OCI-M1 (cell line): ENCODE results near the gene STAP1.
"Not testable (repeated sequence)": the region's sequence is repeated elsewhere in the genome, so short reads cannot be mapped to it uniquely, and the experiment has no call there.

Experiments
- DNase-seq: peaks from one replicate; lab custom pipeline; 2025; lab: John Stamatoyannopoulos, UW

Gene STAP1, protein sequence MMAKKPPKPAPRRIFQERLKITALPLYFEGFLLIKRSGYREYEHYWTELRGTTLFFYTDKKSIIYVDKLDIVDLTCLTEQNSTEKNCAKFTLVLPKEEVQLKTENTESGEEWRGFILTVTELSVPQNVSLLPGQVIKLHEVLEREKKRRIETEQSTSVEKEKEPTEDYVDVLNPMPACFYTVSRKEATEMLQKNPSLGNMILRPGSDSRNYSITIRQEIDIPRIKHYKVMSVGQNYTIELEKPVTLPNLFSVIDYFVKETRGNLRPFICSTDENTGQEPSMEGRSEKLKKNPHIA

DNA sequence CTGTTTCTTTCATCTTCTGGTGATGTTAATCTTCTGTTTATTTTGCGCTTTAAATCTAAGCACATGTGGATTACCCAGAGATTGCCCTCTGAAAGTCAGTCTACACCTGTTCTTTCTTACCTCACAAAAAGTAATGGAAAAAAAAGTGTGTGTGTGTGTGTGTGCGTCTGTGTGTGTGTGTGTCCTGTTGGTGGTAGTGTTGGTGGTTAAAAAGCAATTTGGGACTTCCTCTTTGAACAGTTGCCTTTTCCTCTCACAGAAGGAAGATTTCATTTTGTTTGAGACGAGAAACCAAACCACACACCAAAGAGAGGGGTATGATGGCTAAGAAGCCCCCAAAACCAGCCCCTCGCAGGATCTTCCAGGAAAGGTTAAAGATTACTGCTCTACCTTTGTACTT lies at the start of gene STAP1:
Gene STAP1, plus strand, starts transcription at position 235 of the 400 bp plus-strand sequence. Its CDS starts 83 bp downstream, at position 318.
- DNase-seq, result peak; percentile 83

DNA sequence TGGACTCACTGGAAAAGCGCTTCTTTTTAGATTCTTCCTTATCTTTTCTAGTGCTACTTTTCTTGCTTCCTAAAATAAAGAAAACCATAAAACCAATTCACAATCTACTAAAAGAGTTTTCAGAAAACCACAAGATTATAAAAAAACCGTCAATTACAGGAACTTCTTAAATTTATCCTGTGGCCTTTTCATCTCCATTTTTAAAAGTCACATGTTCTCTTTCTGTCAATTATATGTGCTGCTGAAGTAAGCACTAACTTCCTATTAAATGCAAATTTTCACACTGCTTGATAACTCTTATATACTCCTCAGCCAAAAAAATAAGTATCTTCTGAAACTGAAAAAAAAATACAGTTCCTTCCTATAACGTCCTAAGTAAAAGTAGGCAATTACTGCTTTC lies 46.0 kb upstream of the STAP1 start:
- DNase-seq, result peak; percentile 32

DNA sequence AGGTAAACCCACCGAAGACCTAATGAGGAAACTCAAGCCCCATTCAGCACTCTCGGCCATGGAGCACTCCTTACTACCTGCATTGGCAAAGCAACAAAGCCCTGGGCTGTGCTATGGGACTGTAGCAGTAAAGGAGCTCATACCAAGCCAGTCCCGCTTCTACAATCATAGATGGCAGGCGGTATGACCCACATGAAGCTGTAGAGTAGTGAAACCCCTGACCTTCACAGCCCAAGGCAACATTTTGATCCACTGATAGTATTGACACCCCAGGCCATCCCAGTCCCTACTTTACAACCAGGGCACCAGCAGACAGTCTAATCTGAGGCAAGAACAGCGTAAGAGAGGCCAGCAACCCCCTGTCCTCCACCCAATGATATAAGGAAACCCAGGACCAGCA lies 38.4 kb upstream of the STAP1 start:
- DNase-seq, result no peak

DNA sequence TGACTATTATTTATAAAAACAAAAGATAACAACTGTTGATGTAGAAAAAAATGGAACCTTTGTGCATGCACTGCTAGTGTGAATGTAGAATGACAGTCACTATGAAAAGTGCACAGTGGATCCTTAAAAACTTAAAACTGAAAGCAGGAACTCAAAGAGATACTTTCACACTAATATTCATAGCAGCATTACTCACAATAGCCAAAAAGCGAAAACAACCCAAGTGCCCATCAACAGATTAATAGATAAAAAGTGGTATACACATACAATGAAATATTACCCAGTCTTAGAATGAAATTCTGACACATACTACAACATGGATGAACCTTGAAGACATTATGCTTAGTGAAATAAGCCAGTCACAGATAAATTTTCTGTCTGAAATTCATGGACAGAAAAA lies 37.0 kb upstream of the STAP1 start:
- DNase-seq, result no peak

DNA sequence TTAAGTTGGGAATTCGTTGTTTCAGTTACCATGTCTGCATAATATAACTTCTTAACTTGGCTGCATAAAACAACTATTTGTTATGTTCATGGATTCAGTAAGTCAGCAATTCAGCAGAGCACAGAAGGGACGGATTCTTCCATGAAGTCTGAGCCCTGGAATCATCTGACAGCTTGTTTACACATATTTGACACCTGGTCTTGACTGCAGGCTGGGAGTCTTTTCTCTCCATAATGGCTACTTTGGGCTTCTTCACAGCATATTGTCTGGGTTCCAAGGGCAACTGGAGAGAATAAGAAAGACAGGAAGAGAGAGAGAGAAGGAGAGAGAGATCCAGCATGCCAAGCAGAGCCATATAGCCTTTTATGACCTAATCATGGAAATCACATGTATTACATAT lies 36.3 kb upstream of the STAP1 start:
- DNase-seq, result no peak

DNA sequence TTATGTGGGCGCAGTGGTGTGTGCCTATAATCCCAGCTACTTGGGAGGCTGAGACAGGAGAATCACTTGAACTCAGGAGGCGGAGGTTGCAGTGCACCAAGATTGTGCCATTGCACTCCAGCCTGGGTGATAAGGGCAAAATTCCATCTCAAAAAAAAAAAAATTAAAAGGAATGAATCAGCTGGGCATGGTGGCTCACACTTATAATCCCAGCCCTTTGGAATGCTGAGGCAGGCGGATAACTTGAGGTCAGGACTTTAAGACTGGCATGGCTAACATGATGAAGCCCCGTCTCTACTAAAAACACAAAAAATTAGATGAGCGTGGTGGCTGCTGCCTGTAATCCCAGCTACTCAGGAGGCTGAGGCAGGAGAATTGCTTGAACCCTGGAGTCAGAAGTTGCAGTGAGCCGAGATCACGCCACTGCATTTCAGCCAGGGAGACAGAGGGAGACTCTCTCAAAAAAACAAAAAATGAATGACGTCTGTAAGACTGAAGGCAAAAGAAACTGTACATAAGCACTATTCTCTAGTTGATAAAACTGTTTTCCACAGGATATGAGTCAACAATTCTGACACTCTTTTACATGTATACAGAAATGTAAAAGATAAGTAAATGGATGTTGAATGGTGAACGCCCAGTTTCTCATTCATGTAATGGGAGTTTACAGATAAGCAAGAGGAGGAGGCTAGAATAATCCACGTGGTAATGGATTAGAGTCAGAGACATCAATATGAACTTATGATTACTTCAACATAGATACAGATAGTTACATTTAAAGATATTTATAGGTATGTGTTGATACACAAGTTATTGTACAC lies 35.5 kb upstream of the STAP1 start:
- DNase-seq, result peak; percentile 90

DNA sequence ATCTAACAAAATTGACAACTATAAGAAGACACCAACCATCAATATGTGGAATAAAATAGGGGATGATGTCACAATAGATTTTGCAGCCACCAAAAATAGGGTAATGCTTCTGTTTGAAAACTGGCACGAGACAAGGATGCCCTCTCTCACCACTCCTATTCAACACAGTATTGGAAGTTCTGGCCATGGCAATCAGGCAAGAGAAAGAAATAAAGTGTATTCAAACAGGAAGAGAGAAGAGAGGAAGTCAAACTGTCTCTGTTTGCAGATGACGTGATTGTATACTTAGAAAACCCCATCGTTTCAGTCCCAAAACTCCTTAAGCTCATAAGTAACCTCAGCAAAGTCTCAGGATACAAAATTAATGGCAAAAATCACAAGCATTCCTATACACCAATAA lies 34.4 kb upstream of the STAP1 start:
- not testable (repeated sequence) for DNase-seq

DNA sequence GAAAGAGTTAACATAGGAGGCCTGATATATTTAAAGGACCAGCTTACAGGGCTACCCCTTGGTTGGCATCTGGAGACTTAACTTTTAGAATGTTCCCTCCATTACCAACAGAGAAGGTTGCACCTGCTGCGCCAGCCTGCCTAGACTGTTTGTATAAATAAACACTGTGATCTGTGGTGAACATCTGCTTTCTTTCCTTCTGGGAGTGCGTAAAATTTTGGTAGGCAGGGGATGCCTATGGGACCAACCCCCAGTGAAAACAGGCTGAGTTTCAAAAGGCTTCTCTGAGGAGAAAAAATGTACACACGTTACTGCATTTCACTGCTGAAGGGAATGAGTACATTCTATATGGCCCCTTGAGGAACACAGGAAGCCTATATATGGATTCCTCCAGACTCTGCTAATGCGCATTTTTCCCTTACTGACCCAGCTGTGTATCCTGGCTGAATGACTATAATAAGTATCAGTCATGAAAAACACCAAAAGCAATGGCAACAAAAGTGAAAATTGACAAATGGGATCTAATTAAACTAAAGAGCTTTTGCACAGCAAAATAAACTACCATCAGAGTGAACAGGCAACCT lies 27.1 kb upstream of the STAP1 start:
- no peak for DNase-seq

DNA sequence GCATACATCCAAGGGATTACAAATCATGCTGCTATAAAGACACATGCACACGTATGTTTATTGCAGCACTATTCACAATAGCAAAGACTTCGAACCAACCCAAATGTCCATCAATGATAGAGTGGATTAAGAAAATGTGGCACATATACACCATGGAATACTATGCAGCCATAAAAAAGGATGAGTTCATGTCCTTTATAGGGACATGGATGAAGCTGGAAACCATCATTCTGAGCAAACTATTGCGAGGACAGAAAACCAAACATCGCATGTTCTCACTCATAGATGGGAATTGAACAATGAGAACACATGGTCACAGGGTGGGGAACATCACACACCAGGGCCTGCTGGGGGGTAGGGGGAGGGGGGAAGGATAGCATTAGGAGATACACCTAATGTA lies 26.1 kb upstream of the STAP1 start:
- not testable (repeated sequence) for DNase-seq

DNA sequence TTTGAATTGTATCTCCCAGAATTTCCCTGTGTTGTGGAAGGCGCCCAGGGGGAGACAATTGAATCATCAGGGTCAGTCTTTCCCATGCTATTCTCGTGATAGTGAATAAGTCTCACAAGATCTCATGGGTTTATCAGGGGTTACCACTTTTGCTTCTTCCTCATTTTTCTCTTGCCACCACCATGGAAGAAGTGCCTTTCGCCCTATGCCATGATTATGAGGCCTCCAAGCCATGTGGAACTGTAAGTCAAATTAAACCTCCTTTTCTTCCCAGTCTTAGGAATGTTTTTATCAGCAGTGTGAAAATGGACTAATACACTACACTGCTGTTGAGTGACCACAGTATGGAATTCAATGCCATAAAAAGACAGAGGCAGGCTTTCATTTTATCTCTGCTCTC lies 25.4 kb upstream of the STAP1 start:
- DNase-seq, result peak; percentile 7

DNA sequence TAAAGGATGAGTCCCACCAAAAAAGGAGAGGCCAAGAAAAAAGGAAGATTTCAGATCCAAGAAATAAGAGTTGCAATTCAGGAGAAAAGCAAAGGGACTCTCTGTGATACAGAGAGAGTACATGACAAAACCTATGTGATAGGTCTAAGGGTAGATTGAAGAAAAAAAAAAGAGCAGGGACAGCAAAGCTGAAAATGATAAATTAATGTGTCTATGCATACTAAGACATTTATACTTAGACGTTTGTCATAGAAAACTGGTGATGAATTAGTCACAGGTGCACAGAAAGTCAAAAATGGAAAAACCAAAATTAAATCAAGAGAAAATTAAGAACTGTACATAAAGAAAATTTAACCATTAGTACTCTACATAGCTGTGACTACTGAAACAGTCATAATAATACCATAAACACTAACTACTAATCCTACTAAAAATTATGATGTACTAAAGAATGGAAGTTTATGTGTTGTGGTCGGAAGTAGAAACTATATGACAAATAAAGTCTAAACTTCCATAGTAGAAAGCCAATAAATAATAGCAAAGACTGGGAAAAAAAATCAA lies 23.2 kb upstream of the STAP1 start:
- DNase-seq, result no peak

DNA sequence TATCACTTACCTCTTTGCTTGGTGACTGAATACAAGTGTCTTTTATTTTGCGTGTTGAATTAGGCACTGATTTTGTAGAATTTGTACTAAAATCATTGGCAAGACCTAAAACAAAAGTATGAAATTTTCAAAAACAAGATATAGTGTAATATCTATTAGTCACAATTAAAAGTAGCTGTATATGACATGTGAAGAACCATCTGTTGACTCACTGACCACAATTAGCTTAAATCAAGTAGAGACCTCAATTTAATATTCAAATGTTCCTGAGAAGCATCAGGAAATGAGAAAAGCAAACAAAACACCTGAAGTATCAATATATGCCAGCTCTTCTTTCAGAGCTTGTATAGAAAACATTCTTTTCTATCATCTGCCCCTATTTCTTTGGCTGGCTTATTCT lies 18.7 kb upstream of the STAP1 start:
- DNase-seq, result no peak

DNA sequence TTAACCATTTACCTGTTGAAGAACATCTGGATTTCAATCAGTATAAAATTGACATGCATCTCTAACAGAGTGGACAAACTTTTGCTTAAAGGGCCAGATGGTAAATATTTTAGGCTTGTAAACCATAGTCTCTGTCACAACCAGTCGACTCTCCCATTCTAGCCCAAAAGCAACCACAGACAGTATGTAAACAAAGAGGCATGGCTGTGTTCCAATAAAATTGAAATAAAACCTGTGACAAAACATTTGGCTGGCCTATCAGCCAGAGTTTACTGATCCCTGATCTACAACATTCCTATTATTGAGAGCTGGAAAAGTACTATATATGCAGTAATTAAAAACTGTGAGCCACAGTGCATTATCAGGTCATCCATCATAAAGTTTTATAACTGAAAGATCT lies 16.5 kb upstream of the STAP1 start:
- DNase-seq, result no peak

DNA sequence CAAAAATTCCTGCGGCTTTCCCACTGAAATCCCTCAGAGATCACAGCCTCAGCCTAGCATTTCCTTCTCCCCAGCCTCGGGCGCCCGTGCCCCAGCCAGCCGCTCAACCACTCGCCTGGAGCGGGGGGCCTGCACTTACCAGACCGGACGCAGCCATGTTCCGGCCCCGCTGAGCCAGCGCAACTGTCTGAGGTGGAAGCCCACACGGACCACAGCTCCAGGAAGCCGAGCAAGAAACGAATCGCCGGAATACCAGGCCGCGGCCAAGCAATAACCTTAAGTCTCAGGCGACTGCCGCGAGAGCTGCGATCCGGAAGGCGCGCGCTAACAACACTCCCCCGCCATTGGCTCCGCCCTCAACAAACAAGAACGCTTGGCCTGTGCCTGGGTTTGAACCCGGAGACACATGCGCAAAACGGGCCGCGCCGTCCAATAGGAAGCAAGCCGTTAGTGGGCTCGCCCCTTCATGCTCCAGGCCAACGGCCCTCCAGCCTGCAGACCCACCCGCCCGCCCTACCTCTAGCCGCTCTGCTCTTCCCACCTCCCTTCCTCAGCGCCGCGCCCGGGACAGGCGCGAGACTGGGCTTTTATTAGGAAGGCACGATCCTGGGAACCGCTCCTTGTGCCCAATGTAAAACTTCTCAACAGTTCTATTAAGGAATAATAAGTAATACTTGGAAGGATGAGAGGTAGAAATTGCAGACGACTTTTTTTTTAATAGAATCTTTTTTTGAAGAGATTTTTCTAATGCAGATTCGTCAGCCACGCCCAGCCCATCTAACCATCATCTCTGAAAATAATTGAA lies 13.1 kb upstream of the STAP1 start, which contains the start of gene CENPC:
Gene CENPC, minus strand, starts transcription at position 305 of the 805 bp plus-strand sequence. Its CDS starts 148 bp downstream, at position 157.
- DNase-seq, result peak; percentile 98

DNA sequence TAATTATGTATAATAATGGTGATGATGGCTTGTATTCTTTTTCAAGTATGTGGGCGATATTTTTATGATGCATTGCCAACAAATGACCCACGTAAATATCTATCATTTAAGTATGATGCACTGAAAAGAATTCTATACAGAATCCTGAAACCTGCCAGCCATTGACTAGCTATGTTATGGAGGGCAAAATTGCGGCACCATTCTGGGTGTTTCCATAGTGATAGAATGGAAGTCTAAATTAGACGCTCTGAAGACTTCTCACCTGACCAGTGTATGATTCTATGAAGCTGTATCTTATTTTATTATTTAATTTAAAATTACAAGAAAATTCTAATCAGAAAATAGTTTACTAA lies 12.5 kb upstream of the STAP1 start:
- peak; percentile 61 for DNase-seq

DNA sequence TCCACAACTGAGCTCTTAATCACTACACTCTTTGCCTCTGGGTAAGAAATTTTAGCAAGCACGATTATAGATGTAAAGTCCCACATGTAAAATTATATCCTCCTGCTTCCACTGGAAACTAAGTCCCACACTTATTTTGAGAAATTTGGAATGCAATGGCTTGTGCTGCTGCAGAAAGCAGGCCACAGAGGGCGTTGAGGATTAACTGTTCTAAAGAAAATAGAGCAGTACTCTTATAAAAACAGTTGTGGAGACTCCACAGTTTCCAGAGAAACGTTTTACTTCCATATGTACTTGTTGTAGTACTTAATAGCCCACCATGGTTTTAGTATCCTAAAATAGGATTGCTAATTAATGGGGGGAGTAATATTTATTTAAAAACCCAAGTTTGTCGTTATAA lies 11.6 kb upstream of the STAP1 start:
- no peak for DNase-seq

DNA sequence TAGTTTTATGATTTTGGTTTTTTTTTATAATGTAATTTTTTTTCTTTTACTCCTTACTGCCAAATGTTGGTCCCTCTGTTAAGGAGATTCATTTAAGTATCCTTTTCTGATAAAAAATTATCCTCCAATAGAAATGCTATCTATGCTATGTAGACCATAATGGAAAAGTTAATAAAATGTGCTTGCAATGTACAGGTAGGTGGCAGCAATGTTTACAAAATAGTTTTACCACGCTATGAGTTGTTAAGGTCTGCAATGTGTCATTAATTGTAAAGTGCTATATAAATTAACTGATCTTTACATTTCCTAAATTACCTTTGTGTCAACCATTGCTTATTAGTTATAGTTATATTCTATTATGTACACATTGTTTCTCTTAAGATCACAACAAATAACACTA lies 9.4 kb upstream of the STAP1 start:
- DNase-seq, result peak; percentile 76

DNA sequence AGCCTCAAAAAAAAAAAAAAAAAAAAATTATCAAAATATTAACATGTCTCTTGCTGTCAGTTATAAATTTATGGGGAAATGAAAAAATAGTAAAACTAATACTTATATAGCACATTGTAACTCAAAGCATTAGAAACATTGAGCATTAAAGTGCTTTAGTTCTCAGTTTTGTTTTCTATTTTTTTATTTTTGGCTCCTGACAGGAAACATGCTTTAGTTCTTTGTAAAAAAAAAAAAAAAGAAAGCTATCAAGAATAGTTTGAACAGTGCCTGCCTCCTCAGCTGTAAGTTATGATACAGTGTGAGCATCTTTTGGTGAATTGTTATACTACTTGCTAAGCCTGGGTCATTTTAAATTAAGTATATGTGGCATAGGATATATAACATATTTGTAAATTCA lies 8.1 kb upstream of the STAP1 start:
- no peak for DNase-seq

DNA sequence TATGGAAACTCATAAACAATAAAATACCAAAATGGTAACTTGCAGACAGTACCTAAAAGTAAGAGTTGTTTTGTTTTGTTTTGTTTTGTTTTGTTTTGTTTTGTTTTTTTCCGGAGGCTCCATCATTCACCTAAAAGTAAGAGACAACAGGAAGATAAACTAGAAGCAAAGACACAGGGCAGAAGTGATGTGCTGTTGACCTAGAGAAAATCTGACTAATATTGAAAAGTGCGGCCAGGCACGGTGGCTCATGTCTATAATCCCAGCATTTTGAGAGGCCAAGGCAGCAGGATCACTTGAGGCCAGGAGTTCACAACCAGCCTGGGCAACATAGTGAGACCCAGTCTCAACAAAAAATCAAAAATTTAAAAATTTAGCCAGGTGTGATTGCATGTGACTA lies 7.7 kb upstream of the STAP1 start:
- DNase-seq, result no peak

DNA sequence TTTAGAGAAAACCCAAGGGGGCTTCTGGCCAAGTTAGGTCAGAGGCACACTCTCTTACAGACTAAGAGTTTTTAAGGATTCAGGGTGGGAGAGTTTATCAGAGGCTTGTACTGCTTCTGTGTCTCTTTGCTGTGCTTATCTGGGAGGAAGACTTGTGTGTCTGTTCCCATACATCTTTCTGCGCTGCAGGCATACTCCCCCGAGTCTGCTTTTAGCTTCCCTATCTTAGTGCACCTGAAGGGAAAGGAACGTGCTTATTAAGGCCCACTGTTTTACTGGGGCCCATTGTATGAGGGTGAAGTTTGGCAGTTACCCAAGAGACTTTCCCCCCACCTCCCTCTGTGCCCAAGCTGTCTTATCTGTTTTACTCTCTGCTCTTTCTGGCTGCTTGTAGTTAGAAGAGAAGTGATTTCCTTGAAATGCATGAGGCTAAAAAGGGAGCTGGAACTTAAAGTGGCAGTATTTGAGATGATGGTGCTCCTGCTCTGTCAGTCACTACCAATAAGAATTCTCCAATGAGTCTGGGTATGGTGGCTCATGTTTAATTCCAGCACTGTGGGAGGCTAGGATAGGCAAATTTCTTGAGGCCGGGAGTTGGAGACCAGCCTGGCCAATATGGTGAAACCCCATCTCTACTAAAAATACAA lies 6.3 kb upstream of the STAP1 start:
- peak; percentile 74 for DNase-seq

DNA sequence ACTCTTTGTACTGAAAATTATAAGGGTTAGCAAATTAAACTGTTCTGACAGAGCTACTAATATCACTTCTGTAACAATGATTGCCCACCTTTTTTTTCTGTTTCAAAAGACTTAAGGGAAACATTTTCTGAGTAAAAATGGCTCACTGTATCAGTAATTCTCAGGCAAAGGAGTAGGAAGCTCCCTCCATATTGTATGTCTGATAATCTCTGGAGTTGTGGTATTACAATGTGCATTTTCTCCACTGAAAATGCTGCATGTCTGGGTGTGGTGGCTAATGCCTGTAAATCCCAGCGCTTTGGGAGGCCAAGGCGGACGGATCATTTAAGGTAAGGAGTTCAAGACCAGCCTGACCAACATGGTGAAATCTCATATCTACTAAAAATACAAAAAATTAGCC lies 4.4 kb upstream of the STAP1 start:
- no peak for DNase-seq
